Sigmoid colon (tissue), 7 donors: ENCODE measurements around the gene SMYD3. TPM values are rescaled to one million over a fixed set of nuclear protein-coding genes. Genes with fewer than 3 reads are reported as not detected.
"Not testable (repeated sequence)": the region's sequence is repeated elsewhere in the genome, so short reads cannot be mapped to it uniquely, and the experiment has no call there.

ENCODE experiments used
- DNase-seq: peaks from one replicate; pipeline ENCODE4 v3.0.0-alpha.2; 2019
- H3K27ac ChIP-seq, 4 donors: fragments of 200-600 bp; sonication (generic); one replicate each; pipeline ENCODE4 v1.5.1; 2016 to 2019; ENCODE audit warnings: mild to moderate bottlenecking in 1 of 4
- H3K27me3 ChIP-seq, 3 donors: fragments of 200-600 bp; sonication (generic); one replicate each; pipeline ENCODE4 v1.5.1; 2019; ENCODE audit warnings: mild to moderate bottlenecking in 1 of 3
- H3K36me3 ChIP-seq, 4 donors: fragments of 200-600 bp; sonication (generic); one replicate each; pipeline ENCODE4 v1.5.1; 2016 to 2019
- H3K4me1 ChIP-seq, 4 donors: fragments of 200-600 bp; sonication (generic); one replicate each; pipeline ENCODE4 v1.5.1; 2017 to 2019
- H3K4me3 ChIP-seq, 4 donors: fragments of 200-600 bp; sonication (generic); one replicate each; pipeline ENCODE4 v1.5.1; 2017 to 2019; ENCODE audit warnings: mild to moderate bottlenecking in 2 of 4, moderate library complexity in 1 of 4
- H3K9me3 ChIP-seq, 4 donors: fragments of 200-600 bp in 3 of 4; sonication (generic) in 3 of 4; one replicate each; pipeline versions ENCODE4 v1.5.1 to v1.6.1; 2013 to 2019
- CTCF ChIP-seq, 4 experiments: fragments of 450-650 bp in 3 of 4; fragments of 200-600 bp in 1 of 4; IDR thresholded peaks; one replicate each; pipeline ENCODE4 v1.5.1; 2016 to 2019; ENCODE audit warnings: antibody characterized with exemption in 4 of 4, mild to moderate bottlenecking in 3 of 4, moderate library complexity in 2 of 4
- EP300 ChIP-seq, 4 donors: sonication (generic); formaldehyde crosslinking; IDR thresholded peaks; one replicate each; pipeline ENCODE4 v1.6.1; 2017; ENCODE audit warnings: antibody characterized with exemption in 4 of 4
- POLR2A ChIP-seq, 2 donors: fragments of 450-650 bp; IDR thresholded peaks; one replicate each; pipeline ENCODE4 v1.6.1; 2016; ENCODE audit warnings: antibody characterized with exemption in 2 of 2, mild to moderate bottlenecking in 2 of 2, moderate library complexity in 2 of 2
- POLR2AphosphoS5 ChIP-seq, 4 donors: sonication (generic); formaldehyde crosslinking; IDR thresholded peaks; one replicate each; pipeline ENCODE4 v1.6.1; 2017; ENCODE audit warnings: antibody characterized with exemption in 4 of 4
- WGBS, 2 donors: extraction: QIAGEN DNeasy Blood & Tissue Kit; methylation state at CpG; one replicate each; pipeline ENCODE4 v1.1.7; 2013; 5-methylcytosine and 5-hydroxymethylcytosine counted together
- intact Hi-C: fragments of 100-400 bp; cut with DNase I; formaldehyde crosslinking; loops from one replicate; pipeline ENCODE4 v1.15.1; 2023
- polyA plus RNA-seq, 3 donors: library from polyadenylated mRNA; stranded (reverse); fragments of 200-250 nt; gene quantifications; one replicate each; pipeline ENCODE4 v1.2.3, GENCODE V29; 2013
- total RNA-seq, 4 donors: library from RNA; depleted of rRNA; stranded (reverse); fragments of >200 nt; gene quantifications; one replicate each; pipeline ENCODE4 v1.1.0, GENCODE V29; 2016
- donor health status: healthy with polysubstance abuse.
- donor health status: Bipolar disorder and iron deficiency.
- donor health status: healthy.

SMYD3 gene
- total and polyA plus RNA-seq, 7 donors = 8.7 to 23.8 (median 17.1) TPM

- 22 to 66% methylated on average over 4 of the region's 4 CpGs for WGBS, 2 donors
- H3K27me3 ChIP-seq = no peaks in the 10 kb centered on the region
- H3K4me1 ChIP-seq = peaks cover 0 to 13% (median 10%) of the 10 kb centered on the region in 4 donors
- H3K27ac ChIP-seq = no peak overlapping the region
- no peaks in the 10 kb centered on the region for H3K9me3 ChIP-seq
- H3K36me3 ChIP-seq = no peaks in the 10 kb centered on the region
- no peak for TF ChIP-seq POLR2A (IDR thresholded peaks at IDR 0.05)
- TF ChIP-seq POLR2AphosphoS5 (IDR thresholded peaks at IDR 0.05) = no peak
- TF ChIP-seq EP300 (IDR thresholded peaks at IDR 0.05) = no peak
- TF ChIP-seq CTCF (IDR thresholded peaks at IDR 0.05) = no peak
- no peak overlapping the region for H3K4me3 ChIP-seq
- no peak for DNase-seq
- intact Hi-C loops = no loop called here
Measured at GRCh38 chr1:245776139-245776538, 730.9 kb downstream of the SMYD3 start.

GRCh38 chr1:245774931-245775330 lies 732.1 kb downstream of the SMYD3 start:
- DNase-seq, H3K36me3 ChIP-seq, H3K4me3 ChIP-seq, H3K9me3 ChIP-seq, H3K27ac ChIP-seq, intact Hi-C loops, H3K27me3 ChIP-seq: not testable (repeated sequence)
- peaks cover 0 to 15% (median 10%) of the 10 kb centered on the region in 4 donors for H3K4me1 ChIP-seq
- WGBS, 2 donors = 91 to 95% methylated on average over 22 to 25 of the region's 25 CpGs

- no peak for TF ChIP-seq CTCF (IDR thresholded peaks at IDR 0.05)
- TF ChIP-seq POLR2A (IDR thresholded peaks at IDR 0.05) = no peak
- TF ChIP-seq EP300 (IDR thresholded peaks at IDR 0.05) = no peak
- no peaks in the 10 kb centered on the region for H3K9me3 ChIP-seq
- intact Hi-C loops = no loop called here
- H3K36me3 ChIP-seq = no peaks in the 10 kb centered on the region
- no peak overlapping the region for H3K27ac ChIP-seq
- 92 to 93% methylated on average over 2 of the region's 2 CpGs for WGBS, 2 donors
- DNase-seq = no peak
- no peak overlapping the region for H3K4me3 ChIP-seq
- H3K27me3 ChIP-seq = no peaks in the 10 kb centered on the region
- peaks cover 0 to 15% (median 10%) of the 10 kb centered on the region in 4 donors for H3K4me1 ChIP-seq
Measured at GRCh38 chr1:245774196-245774595, 732.9 kb downstream of the SMYD3 start.

GRCh38 chr1:245773344-245773743 lies 733.7 kb downstream of the SMYD3 start:
- no peaks in the 10 kb centered on the region for H3K9me3 ChIP-seq
- H3K27me3 ChIP-seq = no peaks in the 10 kb centered on the region
- 96 to 97% methylated on average over 3 of the region's 3 CpGs for WGBS, 2 donors
- DNase-seq = no peak
- H3K4me3 ChIP-seq = no peak overlapping the region
- intact Hi-C loops = no loop called here
- H3K27ac ChIP-seq = no peak overlapping the region
- peaks cover 0 to 15% (median 10%) of the 10 kb centered on the region in 4 donors for H3K4me1 ChIP-seq
- H3K36me3 ChIP-seq = no peaks in the 10 kb centered on the region
- TF ChIP-seq POLR2AphosphoS5 (IDR thresholded peaks at IDR 0.05) = no peak

- Histone ChIP-seq H3K36me3 (no peaks in the 10 kb centered on the region), H3K4me3 (no peak overlapping the region), H3K27me3 (no peaks in the 10 kb centered on the region), H3K27ac (no peak overlapping the region), H3K9me3 (no peaks in the 10 kb centered on the region), H3K4me1 (peaks cover 0 to 15% (median 10%) of the 10 kb centered on the region in 4 donors)
- TF ChIP-seq EP300 (IDR thresholded peaks at IDR 0.05) (no peak), CTCF (IDR thresholded peaks at IDR 0.05) (no peak), POLR2A (IDR thresholded peaks at IDR 0.05) (no peak), POLR2AphosphoS5 (IDR thresholded peaks at IDR 0.05) (no peak)
- DNase-seq = no peak
- intact Hi-C loops = no loop called here
- 80% methylated on average over 1 of the region's 1 CpG for WGBS, 2 donors
Measured at GRCh38 chr1:245772739-245773138, 734.3 kb downstream of the SMYD3 start.

- H3K9me3 ChIP-seq = no peaks in the 10 kb centered on the region
- no peaks in the 10 kb centered on the region for H3K36me3 ChIP-seq
- no peak for DNase-seq
- TF ChIP-seq POLR2A (IDR thresholded peaks at IDR 0.05) = no peak
- TF ChIP-seq EP300 (IDR thresholded peaks at IDR 0.05) = no peak
- no peak overlapping the region for H3K27ac ChIP-seq
- H3K27me3 ChIP-seq = no peaks in the 10 kb centered on the region
- peaks cover 0 to 15% (median 10%) of the 10 kb centered on the region in 4 donors for H3K4me1 ChIP-seq
- WGBS, 2 donors = 94% methylated on average over 1 of the region's 1 CpG
- intact Hi-C loops = no loop called here
- H3K4me3 ChIP-seq = no peak overlapping the region
Measured at GRCh38 chr1:245772325-245772724, 734.8 kb downstream of the SMYD3 start.
